ENCODE results near the gene SPINDOC.

GRCh38 chr11:63846897-63847296, 33.6 kb downstream of the SPINDOC start:
- TF ChIP-seq CTCF (IDR thresholded peaks at IDR 0.05; ENCODE audit: insufficient read depth, low read depth, low read length) = no peak
- no peak for TF ChIP-seq EZH2 (IDR thresholded peaks at IDR 0.05; ENCODE audit: insufficient read depth, low read length)
